Activated CD4-positive, alpha-beta memory T cell treated with anti-CD3 and anti-CD28 coated beads, Interleukin-2, amount 10 ng/mL, durations not matched to agents 7 days and 5 days (primary cell): ENCODE measurements around the gene RFX5. TPM values are rescaled to one million over a fixed set of nuclear protein-coding genes. Genes with fewer than 3 reads are reported as not detected.
"Not testable (repeated sequence)": the region's sequence is repeated elsewhere in the genome, so short reads cannot be mapped to it uniquely, and the experiment has no call there.

ENCODE experiments used
- CTCF ChIA-PET: fragments of 350-600 bp; sonication (Branson Sonifier 250); formaldehyde crosslinking; loops from one replicate; lab custom pipeline; 2021; ENCODE audit warnings: antibody characterized with exemption, inconsistent platforms; lab: Charles Lee
- POLR2A ChIA-PET: fragments of 350-600 bp; sonication (Branson Sonifier 250); formaldehyde crosslinking; loops from one replicate; lab custom pipeline; 2021; ENCODE audit warnings: antibody characterized with exemption; lab: Charles Lee
- DNase-seq: peaks from one replicate; pipeline ENCODE4 v3.0.0-alpha.2; 2020
- H3K27ac Mint-ChIP-seq: one replicate; pipeline ENCODE4 v1.8.0; 2021; ENCODE audit warnings: mild to moderate bottlenecking, mixed read lengths
- H3K27me3 Mint-ChIP-seq: one replicate; pipeline ENCODE4 v1.8.0; 2021; ENCODE audit warnings: mixed read lengths
- H3K36me3 Mint-ChIP-seq: one replicate; pipeline ENCODE4 v1.8.0; 2021; ENCODE audit warnings: low read depth, mixed read lengths
- H3K4me1 Mint-ChIP-seq: one replicate; pipeline ENCODE4 v1.8.0; 2021; ENCODE audit warnings: mixed read lengths
- H3K4me3 Mint-ChIP-seq: one replicate; pipeline ENCODE4 v1.8.0; 2021; ENCODE audit warnings: mild to moderate bottlenecking, mixed read lengths
- H3K9me3 Mint-ChIP-seq: one replicate; pipeline ENCODE4 v1.8.0; 2021; ENCODE audit warnings: mixed read lengths
- total RNA-seq, 2 experiments: library from RNA; stranded (reverse); gene quantifications; one replicate each; pipeline ENCODE4 v1.2.3, GENCODE V29; 2021

RFX5 gene
- 10 to 100 TPM; 96.2 to 99.3 TPM for total RNA-seq

GRCh38 chr1:151346769-151347522, at the start of gene RFX5:
TSS of gene RFX5 (minus strand) at chr1:151347252. CDS start at chr1:151346320, 932 bp downstream.
- Mint-ChIP-seq H3K4me1 (peaks cover 39% of the 10 kb centered on the region), H3K27ac (peak within 1 kb of the TSS; percentile 94), H3K36me3 (peaks cover 48% of the 10 kb centered on the region), H3K9me3 (peaks cover 7% of the 10 kb centered on the region), H3K27me3 (no peaks in the 10 kb centered on the region), H3K4me3 (peak within 1 kb of the TSS; percentile 88)
- peak; percentile 96 for DNase-seq
- CTCF ChIA-PET, result interaction anchor here (1.8 kb wide), 1 partner anchor 46 kb away, joined by 4 read pairs; no protein-coding TSS in a partner anchor
- POLR2A ChIA-PET, result interaction anchor here (0.9 to 2.3 kb wide), 10 partner anchors 9 to 112 kb away, joined by 3 to 15 read pairs (median 5); partner anchors contain the start of genes PI4KB, POGZ, PSMB4 and PSMD4

GRCh38 chr1:151396265-151396664, 49.2 kb upstream of the RFX5 start:
- H3K9me3 Mint-ChIP-seq, DNase-seq, H3K27ac Mint-ChIP-seq, H3K4me3 Mint-ChIP-seq, H3K27me3 Mint-ChIP-seq: not testable (repeated sequence)
- Mint-ChIP-seq H3K36me3 (peaks cover 17% of the 10 kb centered on the region), H3K4me1 (peaks cover 20% of the 10 kb centered on the region)
- POLR2A ChIA-PET, result interaction anchor here (2.1 kb wide), 1 partner anchor 9 kb away, joined by 6 read pairs; no protein-coding TSS in a partner anchor
- CTCF ChIA-PET, result interaction anchor here (1.0 to 2.0 kb wide), 2 partner anchors 12 to 48 kb away, joined by 3 to 5 read pairs; no protein-coding TSS in a partner anchor

- no peak for DNase-seq
- Mint-ChIP-seq H3K4me1 (peaks cover under 1% of the 10 kb centered on the region), H3K4me3 (no peak overlapping the region), H3K9me3 (no peaks in the 10 kb centered on the region), H3K27me3 (peaks cover 9% of the 10 kb centered on the region), H3K36me3 (no peaks in the 10 kb centered on the region), H3K27ac (no peak overlapping the region)
- CTCF ChIA-PET, result interaction anchor here (0.6 kb wide), 1 partner anchor 775 kb away, joined by 4 read pairs; no protein-coding TSS in a partner anchor
- POLR2A ChIA-PET, result interaction anchor here (1.0 kb wide), 1 partner anchor 93 kb away, joined by 3 read pairs; no protein-coding TSS in a partner anchor
These were observed 46.5 kb upstream of the RFX5 start for GRCh38 chr1:151393583-151393982.

GRCh38 chr1:151391079-151391563, 44.1 kb upstream of the RFX5 start:
- POLR2A ChIA-PET, result no interaction called here
- no peak overlapping the region for H3K4me3 Mint-ChIP-seq
- H3K36me3 Mint-ChIP-seq, result no peaks in the 10 kb centered on the region
- H3K4me1 Mint-ChIP-seq, result no peaks in the 10 kb centered on the region
- CTCF ChIA-PET, result interaction anchor here (0.7 kb wide), 1 partner anchor 103 kb away, joined by 3 read pairs; no protein-coding TSS in a partner anchor
- no peak for DNase-seq
- H3K27ac Mint-ChIP-seq, result no peak overlapping the region
- no peaks in the 10 kb centered on the region for H3K9me3 Mint-ChIP-seq
- H3K27me3 Mint-ChIP-seq, result peaks cover 9% of the 10 kb centered on the region

DNA sequence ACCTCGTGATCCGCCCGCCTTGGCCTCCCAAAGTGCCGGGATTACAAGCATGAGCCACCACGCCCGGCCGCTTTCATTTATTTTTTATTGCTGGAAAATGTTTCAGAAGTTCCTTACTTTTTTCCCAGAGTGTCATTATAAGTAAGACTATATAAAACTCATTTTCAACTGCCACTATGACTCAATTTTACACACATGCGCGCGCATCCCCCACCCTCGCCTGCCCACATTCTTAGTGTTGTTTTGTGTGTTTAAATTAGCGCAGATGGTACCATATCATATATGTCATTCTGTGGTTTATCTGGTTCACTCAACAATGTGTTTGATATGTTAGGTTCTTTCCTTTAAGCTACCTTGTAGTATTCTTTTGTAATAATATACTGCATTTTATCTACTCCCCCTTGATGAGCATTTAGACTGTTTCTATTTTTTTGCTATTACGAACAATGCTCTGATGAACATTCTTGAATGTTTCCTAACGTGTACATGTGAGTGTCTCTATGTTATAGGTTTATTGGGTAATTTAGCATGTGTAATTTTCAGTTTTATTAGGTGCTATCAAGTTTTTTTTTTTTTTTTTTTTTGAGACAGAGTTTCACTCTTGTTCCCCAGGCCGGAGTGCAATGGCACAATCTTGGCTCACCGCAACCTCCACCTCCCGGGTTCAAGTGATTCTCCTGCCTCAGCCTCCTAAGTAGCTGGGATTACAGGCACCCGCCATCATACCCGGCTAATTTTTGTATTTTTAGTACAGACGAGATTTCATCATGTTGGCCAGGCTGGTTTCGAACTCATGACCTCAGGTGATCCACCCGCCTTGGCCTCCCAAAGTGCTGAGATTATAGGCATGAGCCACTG, 43.4 kb upstream of the RFX5 start:
- CTCF ChIA-PET, result interaction anchor here (0.7 kb wide), 1 partner anchor 104 kb away, joined by 3 read pairs; no protein-coding TSS in a partner anchor
- H3K9me3 Mint-ChIP-seq, H3K4me3 Mint-ChIP-seq, H3K4me1 Mint-ChIP-seq, H3K36me3 Mint-ChIP-seq, DNase-seq, H3K27ac Mint-ChIP-seq, H3K27me3 Mint-ChIP-seq, POLR2A ChIA-PET: not testable (repeated sequence)

DNA sequence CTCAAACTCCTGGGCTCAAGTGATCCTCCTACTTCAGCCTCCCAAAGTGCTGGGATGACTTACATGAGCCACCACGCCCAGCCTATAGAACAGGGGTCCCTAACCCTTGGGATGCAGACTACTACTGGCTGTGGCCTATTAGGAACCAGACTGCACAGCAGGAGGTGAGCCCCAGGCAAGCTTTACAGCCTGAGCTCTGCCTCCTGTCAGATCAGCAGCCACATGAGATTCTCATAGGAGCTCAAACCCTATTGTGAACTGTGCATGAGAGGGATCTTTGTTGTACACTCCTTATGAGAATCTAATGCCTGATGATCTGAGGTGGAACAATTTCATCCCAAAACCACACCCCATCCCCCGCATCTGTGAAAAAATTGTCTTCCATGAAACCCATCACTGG, 39.0 kb upstream of the RFX5 start:
- DNase-seq, result no peak
- Mint-ChIP-seq H3K27ac (no peak overlapping the region), H3K4me3 (no peak overlapping the region), H3K27me3 (no peaks in the 10 kb centered on the region), H3K4me1 (no peaks in the 10 kb centered on the region), H3K36me3 (no peaks in the 10 kb centered on the region), H3K9me3 (no peaks in the 10 kb centered on the region)
- POLR2A ChIA-PET, result no interaction called here
- CTCF ChIA-PET, result no interaction called here

DNA sequence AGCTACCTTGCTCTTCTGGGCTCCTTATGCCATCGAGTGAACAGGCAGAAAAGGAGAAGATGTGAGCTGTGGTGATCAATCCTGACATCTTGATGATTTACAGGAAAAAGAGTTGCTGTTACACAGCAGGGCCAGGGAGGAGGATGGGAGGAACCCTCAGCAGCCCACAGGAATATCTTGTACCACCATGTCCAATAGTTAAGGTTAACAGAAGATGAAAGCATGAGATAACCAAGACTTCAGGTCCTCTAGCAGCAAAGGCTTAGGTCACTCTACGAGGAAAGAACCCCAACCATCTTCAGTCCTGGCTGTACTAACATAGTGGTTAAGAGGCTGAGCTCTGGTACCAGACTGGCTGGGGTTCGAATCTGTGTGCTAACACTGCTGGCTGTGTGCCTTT, 37.5 kb upstream of the RFX5 start:
- H3K4me1 Mint-ChIP-seq, result no peaks in the 10 kb centered on the region
- no peaks in the 10 kb centered on the region for H3K27me3 Mint-ChIP-seq
- ChIA-PET CTCF (interaction anchor here (0.9 to 1.6 kb wide), 3 partner anchors 11 to 18 kb away, joined by 3 to 5 read pairs (median 3); partner anchors contain the start of gene PSMB4), POLR2A (interaction anchor here (1.8 kb wide), 1 partner anchor 14 kb away, joined by 8 read pairs; the partner anchor contains the start of gene PSMB4)
- no peak overlapping the region for H3K27ac Mint-ChIP-seq
- no peaks in the 10 kb centered on the region for H3K36me3 Mint-ChIP-seq
- H3K4me3 Mint-ChIP-seq, result no peak overlapping the region
- no peak for DNase-seq
- no peaks in the 10 kb centered on the region for H3K9me3 Mint-ChIP-seq

DNA sequence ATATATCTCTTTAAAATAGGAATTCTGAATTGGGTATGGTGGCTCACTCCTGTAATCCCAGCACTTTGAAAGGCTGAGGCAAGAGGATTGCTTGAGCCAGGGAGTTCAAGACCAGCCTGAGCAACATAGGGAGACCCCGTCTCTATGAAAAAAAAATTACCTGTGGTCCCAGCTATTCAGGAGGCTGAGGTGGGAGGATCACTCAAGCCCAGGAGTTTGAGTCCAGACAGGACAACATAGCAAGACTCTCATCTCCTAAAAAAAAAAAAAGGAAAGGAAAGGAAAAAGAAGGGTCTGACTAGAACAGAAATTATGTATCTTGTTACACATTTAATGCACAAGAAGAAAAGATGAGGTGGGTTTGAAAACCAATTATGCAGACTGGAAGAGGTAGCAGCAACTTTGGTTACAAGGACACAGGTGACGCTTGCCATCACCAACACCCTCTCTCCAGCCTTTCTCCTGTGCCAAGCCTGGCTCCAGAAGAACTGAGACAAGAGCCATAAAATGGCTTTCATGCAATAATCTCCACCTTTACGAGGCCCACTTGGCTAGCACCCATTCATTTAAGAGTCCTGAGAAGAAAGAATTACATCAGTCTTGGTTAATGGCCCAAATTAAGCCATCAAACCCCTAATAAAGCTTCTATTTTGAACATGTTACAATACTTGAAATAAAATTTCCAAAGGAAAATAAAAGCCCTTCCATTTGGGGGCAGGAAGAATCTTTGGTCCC, 30.3 kb upstream of the RFX5 start:
- ChIA-PET POLR2A (no interaction called here), CTCF (no interaction called here)
- Mint-ChIP-seq H3K4me1 (no peaks in the 10 kb centered on the region), H3K27ac (no peak overlapping the region), H3K9me3 (no peaks in the 10 kb centered on the region), H3K4me3 (no peak overlapping the region), H3K36me3 (no peaks in the 10 kb centered on the region), H3K27me3 (peaks cover 5% of the 10 kb centered on the region)
- DNase-seq, result no peak

GRCh38 chr1:151373196-151373595, 26.1 kb upstream of the RFX5 start:
- Mint-ChIP-seq H3K4me3 (no peak overlapping the region), H3K36me3 (no peaks in the 10 kb centered on the region), H3K27me3 (peaks cover 5% of the 10 kb centered on the region), H3K9me3 (no peaks in the 10 kb centered on the region), H3K27ac (no peak overlapping the region), H3K4me1 (no peaks in the 10 kb centered on the region)
- ChIA-PET CTCF (interaction anchor here (0.6 kb wide), 1 partner anchor 236 kb away, joined by 3 read pairs; no protein-coding TSS in a partner anchor), POLR2A (no interaction called here)
- no peak for DNase-seq

GRCh38 chr1:151372058-151372934, 25.2 kb upstream of the RFX5 start, which contains the start of gene SELENBP1:
TSS of gene SELENBP1 (minus strand) at chr1:151372705. CDS start at chr1:151372641, 64 bp downstream.
- Mint-ChIP-seq H3K4me1 (no peaks in the 10 kb centered on the region), H3K36me3 (no peaks in the 10 kb centered on the region), H3K27me3 (peaks cover 3% of the 10 kb centered on the region), H3K27ac (no peak within 1 kb of the TSS), H3K9me3 (no peaks in the 10 kb centered on the region), H3K4me3 (no peak within 1 kb of the TSS)
- CTCF ChIA-PET, result interaction anchor here (0.6 kb wide), 2 partner anchors 21 to 235 kb away, joined by 3 read pairs; no protein-coding TSS in a partner anchor
- POLR2A ChIA-PET, result interaction anchor here (1.0 kb wide), 1 partner anchor 27 kb away, joined by 3 read pairs; the partner anchor contains the start of gene PSMB4
- DNase-seq, result no peak

DNA sequence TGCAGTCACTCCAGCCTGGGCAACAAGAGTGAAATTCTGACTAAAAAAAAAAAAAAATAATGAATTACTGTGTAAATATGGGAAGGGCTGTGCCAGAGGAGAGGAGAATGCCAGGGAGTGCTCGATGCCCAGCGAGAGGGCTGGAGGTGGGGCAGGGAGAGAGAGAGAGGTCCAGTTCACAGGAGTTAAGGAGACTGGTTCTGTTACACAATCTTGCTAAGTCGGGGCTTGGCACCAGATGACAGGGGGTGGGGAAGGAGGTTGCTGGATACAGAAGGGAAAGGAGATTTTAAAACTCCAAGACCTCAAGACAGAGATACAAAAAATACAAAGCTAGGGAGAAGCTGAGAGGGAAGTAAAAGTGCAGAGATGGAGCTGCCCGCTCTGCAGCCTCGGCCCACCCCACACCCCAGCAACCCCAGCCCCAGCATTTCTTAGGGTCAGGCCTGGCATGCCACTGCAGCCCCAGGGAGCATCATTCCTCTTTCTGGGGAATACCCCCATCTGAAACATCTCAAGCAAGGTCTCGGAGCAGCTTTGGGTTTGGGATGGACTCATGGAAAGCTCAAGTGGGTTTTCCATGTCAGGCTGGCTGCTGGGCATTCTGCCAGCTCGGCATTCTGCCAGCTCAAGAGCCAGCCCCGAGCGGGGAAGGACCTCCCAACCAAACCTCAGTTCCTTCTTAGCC, 24.5 kb upstream of the RFX5 start:
- Mint-ChIP-seq H3K9me3 (no peaks in the 10 kb centered on the region), H3K4me3 (no peak overlapping the region), H3K27me3 (no peaks in the 10 kb centered on the region), H3K36me3 (no peaks in the 10 kb centered on the region), H3K4me1 (no peaks in the 10 kb centered on the region), H3K27ac (no peak overlapping the region)
- CTCF ChIA-PET, result interaction anchor here (0.6 kb wide), 1 partner anchor 20 kb away, joined by 3 read pairs; no protein-coding TSS in a partner anchor
- POLR2A ChIA-PET, result interaction anchor here (1.0 kb wide), 1 partner anchor 28 kb away, joined by 3 read pairs; the partner anchor contains the start of gene PSMB4
- DNase-seq, result no peak
